Measurements from ENCODE around the gene FNBP1.

- TF ChIP-seq EZH2 (IDR thresholded peaks at IDR 0.05; ENCODE audit: insufficient read depth, low read length) (no peak), CTCF (IDR thresholded peaks at IDR 0.05; ENCODE audit: insufficient read depth, low read depth, low read length) (no peak)
These were observed 185.8 kb downstream of the FNBP1 start for GRCh38 chr9:129857207-129857606.
